Peyer's patch (tissue), 4 donors: ENCODE measurements around the gene TBC1D23. TPM values are rescaled to one million over a fixed set of nuclear protein-coding genes. Genes with fewer than 3 reads are reported as not detected.
"Not testable (repeated sequence)": the region's sequence is repeated elsewhere in the genome, so short reads cannot be mapped to it uniquely, and the experiment has no call there.

ENCODE experiments used
- DNase-seq, 3 donors: peaks; one replicate each; pipeline ENCODE4 v3.0.0-alpha.2; 2017 to 2019
- H3K27ac ChIP-seq, 4 donors: fragments of 200-600 bp; sonication (generic); one replicate each; pipeline ENCODE4 v1.5.1; 2016 to 2019
- H3K27me3 ChIP-seq, 2 donors: fragments of 200-600 bp; sonication (generic); one replicate each; pipeline ENCODE4 v1.5.1; 2019
- H3K36me3 ChIP-seq, 3 donors: fragments of 200-600 bp; sonication (generic); one replicate each; pipeline ENCODE4 v1.5.1; 2016 to 2019
- H3K4me1 ChIP-seq, 4 donors: fragments of 200-600 bp; sonication (generic); one replicate each; pipeline ENCODE4 v1.5.1; 2016 to 2019
- H3K4me3 ChIP-seq, 4 donors: fragments of 200-600 bp; sonication (generic); 1 replicate in 3 of 4; 2 replicates in 1 of 4; pipeline ENCODE4 v1.5.1; 2016 to 2019; ENCODE audit warnings: mild to moderate bottlenecking in 1 of 4
- H3K9me3 ChIP-seq, 4 donors: fragments of 200-600 bp; sonication (generic); one replicate each; pipeline ENCODE4 v1.5.1; 2016 to 2019; ENCODE audit warnings: mild to moderate bottlenecking in 1 of 4
- CTCF ChIP-seq, 6 experiments: fragments of 450-650 bp in 4 of 6; fragments of 200-600 bp in 2 of 6; sonication (generic) in 1 of 6; IDR thresholded peaks; one replicate each; pipeline ENCODE4 v1.5.1; 2017 to 2019; ENCODE audit warnings: antibody characterized with exemption in 6 of 6, mild to moderate bottlenecking in 3 of 6, moderate library complexity in 1 of 6
- POLR2A ChIP-seq, 2 donors: fragments of 450-650 bp; IDR thresholded peaks; one replicate each; pipeline ENCODE4 v1.5.1; 2017; ENCODE audit warnings: antibody characterized with exemption in 2 of 2, mild to moderate bottlenecking in 2 of 2, moderate library complexity in 2 of 2
- total RNA-seq, 4 donors: library from RNA; depleted of rRNA; stranded (reverse); fragments of >200 nt; gene quantifications; one replicate each; pipeline ENCODE4 v1.1.0, GENCODE V29; 2016

Gene TBC1D23
- total RNA-seq, 4 donors from 2014 or later: 29.7 to 57.4 (median 38.4) TPM

DNA sequence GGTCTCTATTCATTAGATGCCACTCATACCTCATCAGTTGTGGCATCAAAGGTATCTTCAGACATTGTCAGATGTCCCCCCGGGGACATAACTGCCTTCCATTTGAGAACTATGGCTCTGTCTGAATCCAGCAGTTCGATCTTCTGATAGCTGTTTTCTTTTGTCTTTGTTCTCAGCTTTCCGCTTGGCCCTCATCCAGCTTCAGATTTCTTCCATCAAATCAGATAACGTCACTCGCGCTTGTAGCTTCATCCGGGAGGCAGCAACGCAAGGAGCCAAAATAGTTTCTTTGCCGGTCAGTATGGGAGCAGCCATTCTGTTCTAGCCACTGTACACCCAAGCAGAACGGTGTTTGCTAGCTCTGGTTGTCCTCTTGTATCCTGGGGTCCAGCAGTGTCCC lies 78.1 kb downstream of the TBC1D23 start:
- H3K27ac ChIP-seq: no peak overlapping the region
- no peak overlapping the region for H3K4me3 ChIP-seq
- peaks cover 0 to 35% (median 0%) of the 10 kb centered on the region in 3 donors for H3K36me3 ChIP-seq
- H3K9me3 ChIP-seq: no peaks in the 10 kb centered on the region
- H3K27me3 ChIP-seq: no peaks in the 10 kb centered on the region
- peaks cover 0 to 9% (median 0%) of the 10 kb centered on the region in 4 donors for H3K4me1 ChIP-seq
- no peak for DNase-seq
- TF ChIP-seq POLR2A (IDR thresholded peaks at IDR 0.05) (no peak), CTCF (IDR thresholded peaks at IDR 0.05) (no peak)

DNA sequence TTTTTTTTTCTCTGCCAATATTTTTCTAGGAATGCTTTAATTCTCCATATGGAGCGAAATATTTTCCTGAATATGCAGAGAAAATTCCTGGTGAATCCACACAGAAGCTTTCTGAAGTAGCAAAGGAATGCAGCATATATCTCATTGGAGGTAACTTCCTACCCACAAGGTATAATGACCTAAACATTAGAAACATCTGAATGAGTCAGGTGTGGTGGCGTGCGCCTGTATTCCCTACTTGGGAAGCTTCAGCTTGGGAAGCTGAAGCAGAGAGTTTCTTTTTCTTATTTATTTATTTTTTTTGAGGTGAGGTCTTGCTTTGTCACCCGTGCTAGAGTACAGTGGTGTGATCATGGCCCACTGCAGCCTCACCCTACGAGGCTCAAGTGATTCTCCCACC lies 79.0 kb downstream of the TBC1D23 start:
- no peak for DNase-seq
- TF ChIP-seq CTCF (IDR thresholded peaks at IDR 0.05): no peak
- no peak for TF ChIP-seq POLR2A (IDR thresholded peaks at IDR 0.05)
- peaks cover 0 to 9% (median 0%) of the 10 kb centered on the region in 4 donors for H3K4me1 ChIP-seq
- peaks cover 0 to 40% (median 0%) of the 10 kb centered on the region in 3 donors for H3K36me3 ChIP-seq
- H3K9me3 ChIP-seq: no peaks in the 10 kb centered on the region
- H3K4me3 ChIP-seq: no peak overlapping the region
- no peaks in the 10 kb centered on the region for H3K27me3 ChIP-seq
- H3K27ac ChIP-seq: no peak overlapping the region

GRCh38 chr3:100340527-100340926 lies 79.7 kb downstream of the TBC1D23 start:
- peaks cover 0 to 40% (median 0%) of the 10 kb centered on the region in 3 donors for H3K36me3 ChIP-seq
- no peak for DNase-seq
- H3K4me1 ChIP-seq: peaks cover 0 to 5% (median 0%) of the 10 kb centered on the region in 4 donors
- TF ChIP-seq POLR2A (IDR thresholded peaks at IDR 0.05) (no peak), CTCF (IDR thresholded peaks at IDR 0.05) (no peak)
- no peak overlapping the region for H3K4me3 ChIP-seq
- H3K9me3 ChIP-seq: no peaks in the 10 kb centered on the region
- H3K27ac ChIP-seq: no peak overlapping the region
- no peaks in the 10 kb centered on the region for H3K27me3 ChIP-seq

- no peak overlapping the region for H3K4me3 ChIP-seq
- TF ChIP-seq CTCF (IDR thresholded peaks at IDR 0.05): no peak
- no peak for DNase-seq
- H3K9me3 ChIP-seq: no peaks in the 10 kb centered on the region
- no peak overlapping the region for H3K27ac ChIP-seq
- no peaks in the 10 kb centered on the region for H3K27me3 ChIP-seq
- H3K4me1 ChIP-seq: no peaks in the 10 kb centered on the region
- H3K36me3 ChIP-seq: peaks cover 0 to 60% (median 0%) of the 10 kb centered on the region in 3 donors
These were observed 87.9 kb downstream of the TBC1D23 start for GRCh38 chr3:100348727-100349126.

DNA sequence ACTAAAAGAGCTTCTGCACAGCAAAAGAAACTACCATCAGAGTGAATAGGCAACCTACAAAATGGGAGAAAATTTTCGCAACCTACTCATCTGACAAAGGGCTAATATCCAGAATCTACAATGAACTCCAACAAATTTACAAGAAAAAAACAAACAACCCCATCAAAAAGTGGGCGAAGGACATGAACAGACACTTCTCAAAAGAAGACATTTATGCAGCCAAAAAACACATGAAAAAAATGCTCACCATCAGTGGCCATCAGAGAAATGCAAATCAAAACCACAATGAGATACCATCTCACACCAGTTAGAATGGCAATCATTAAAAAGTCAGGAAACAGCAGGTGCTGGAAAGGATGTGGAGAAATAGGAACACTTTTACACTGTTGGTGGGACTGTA lies 91.0 kb downstream of the TBC1D23 start:
- not testable (repeated sequence) for DNase-seq, H3K4me1 ChIP-seq, H3K27me3 ChIP-seq, H3K4me3 ChIP-seq, H3K9me3 ChIP-seq, H3K27ac ChIP-seq
- H3K36me3 ChIP-seq: peaks cover 0 to 73% (median 0%) of the 10 kb centered on the region in 3 donors

- Histone ChIP-seq H3K27ac (no peak overlapping the region), H3K36me3 (peaks cover 0 to 71% (median 0%) of the 10 kb centered on the region in 3 donors), H3K4me3 (no peak overlapping the region), H3K9me3 (no peaks in the 10 kb centered on the region), H3K4me1 (no peaks in the 10 kb centered on the region), H3K27me3 (no peaks in the 10 kb centered on the region)
- TF ChIP-seq POLR2A (IDR thresholded peaks at IDR 0.05): no peak
- no peak for TF ChIP-seq CTCF (IDR thresholded peaks at IDR 0.05)
- DNase-seq: no peak
These were observed 91.8 kb downstream of the TBC1D23 start for GRCh38 chr3:100352296-100353231.
